H9 (cell line): Measurements from ENCODE around the gene TMEM235. TPM values are rescaled to one million over a fixed set of nuclear protein-coding genes. Genes with fewer than 3 reads are reported as not detected.
A peak's percentile ranks its signal among the peaks of the same experiment; 100 is the strongest.

Experiments
- DNase-seq: peaks from one replicate; pipeline ENCODE4 v3.0.0-alpha.2; 2017
- H2AFZ ChIP-seq: one replicate; pipeline ENCODE4 v1.6.1; 2013; ENCODE audit warnings: mild to moderate bottlenecking, low read length, control low read depth, moderate library complexity
- H2AK5ac ChIP-seq: 2 replicates; pipeline ENCODE4 v1.6.1; 2013; ENCODE audit warnings: low read length, control low read depth, mixed read lengths; ENCODE audit not compliant: insufficient read length
- H2BK120ac ChIP-seq: one replicate; pipeline ENCODE4 v1.6.1; 2013; ENCODE audit warnings: low read depth, mild to moderate bottlenecking, low read length, control low read depth, inconsistent platforms; ENCODE audit not compliant: poor library complexity, severe bottlenecking
- H2BK12ac ChIP-seq: 2 replicates; pipeline ENCODE4 v1.6.1; 2013; ENCODE audit warnings: low read length, control low read depth, mixed read lengths, low read depth; ENCODE audit not compliant: insufficient read length
- H2BK15ac ChIP-seq: 2 replicates; pipeline ENCODE4 v1.6.1; 2013; ENCODE audit warnings: low read depth, low read length, control low read depth
- H2BK20ac ChIP-seq: one replicate; pipeline ENCODE4 v1.6.1; 2013; ENCODE audit warnings: low read depth, mild to moderate bottlenecking, low read length, control low read depth, inconsistent platforms; ENCODE audit not compliant: poor library complexity, severe bottlenecking
- H2BK5ac ChIP-seq: 2 replicates; pipeline ENCODE4 v1.6.1; 2013; ENCODE audit warnings: low read length, control low read depth, mixed read lengths; ENCODE audit not compliant: insufficient read length
- H3K14ac ChIP-seq: 2 replicates; pipeline ENCODE4 v1.6.1; 2013; ENCODE audit warnings: low read length, control low read depth; ENCODE audit not compliant: insufficient read depth
- H3K18ac ChIP-seq: 2 replicates; pipeline ENCODE4 v1.6.1; 2013; ENCODE audit warnings: low read depth, mild to moderate bottlenecking, mixed read lengths, low read length, control low read depth; ENCODE audit not compliant: insufficient read length
- H3K23ac ChIP-seq: 2 replicates; pipeline ENCODE4 v1.6.1; 2013; ENCODE audit warnings: low read length, control low read depth, mixed read lengths, low read depth; ENCODE audit not compliant: insufficient read length
- H3K23me2 ChIP-seq: 2 replicates; pipeline ENCODE4 v1.6.1; 2013; ENCODE audit warnings: low read depth, mild to moderate bottlenecking, mixed read lengths, low read length, control low read depth; ENCODE audit not compliant: insufficient read length, poor library complexity, severe bottlenecking
- H3K27ac ChIP-seq: 2 replicates; pipeline ENCODE4 v1.5.1; 2013; ENCODE audit warnings: low read length, control low read depth, mixed read lengths, low read depth; ENCODE audit not compliant: insufficient read length
- H3K27me3 ChIP-seq: 2 replicates; pipeline ENCODE4 v1.6.1; 2013; ENCODE audit warnings: low read length, control low read depth, inconsistent platforms; ENCODE audit not compliant: insufficient read depth
- H3K4ac ChIP-seq: 2 replicates; pipeline ENCODE4 v1.6.1; 2013; ENCODE audit warnings: low read depth, mild to moderate bottlenecking, control low read depth, inconsistent platforms, low read length, moderate library complexity
- H3K4me1 ChIP-seq: 2 replicates; pipeline ENCODE4 v1.6.1; 2013; ENCODE audit warnings: low read length, control low read depth, inconsistent platforms; ENCODE audit not compliant: insufficient read depth
- H3K4me2 ChIP-seq: 2 replicates; pipeline ENCODE4 v1.6.1; 2013; ENCODE audit warnings: low read length, control low read depth, mixed read lengths; ENCODE audit not compliant: insufficient read length, insufficient read depth
- H3K56ac ChIP-seq: 2 replicates; pipeline ENCODE4 v1.6.1; 2013; ENCODE audit warnings: low read depth, mild to moderate bottlenecking, mixed read lengths, low read length, control low read depth; ENCODE audit not compliant: insufficient read length
- H3K79me1 ChIP-seq: 2 replicates; pipeline ENCODE4 v1.6.1; 2013; ENCODE audit warnings: low read depth, mild to moderate bottlenecking, moderate library complexity, low read length, control low read depth, inconsistent platforms; ENCODE audit not compliant: insufficient read depth, poor library complexity, severe bottlenecking
- H3K79me2 ChIP-seq: 2 replicates; pipeline ENCODE4 v1.6.1; 2013; ENCODE audit warnings: low read length, control low read depth, inconsistent platforms; ENCODE audit not compliant: insufficient read depth
- H3K9ac ChIP-seq: 2 replicates; pipeline ENCODE4 v1.6.1; 2013; ENCODE audit warnings: low read length, control low read depth, mixed read lengths; ENCODE audit not compliant: insufficient read length; ENCODE audit errors: extremely low read depth
- H3K9me3 ChIP-seq: one replicate; pipeline ENCODE4 v1.6.1; 2013; ENCODE audit warnings: low read depth, low read length, inconsistent platforms; ENCODE audit not compliant: control insufficient read depth
- H3T11ph ChIP-seq: one replicate; pipeline ENCODE4 v1.6.1; 2013; ENCODE audit warnings: mild to moderate bottlenecking, low read length, control low read depth, inconsistent platforms
- H4K20me1 ChIP-seq: one replicate; pipeline ENCODE4 v1.6.1; 2013; ENCODE audit not compliant: control insufficient read depth, insufficient read length, insufficient read depth
- H4K5ac ChIP-seq: 2 replicates; pipeline ENCODE4 v1.6.1; 2013; ENCODE audit warnings: low read depth, mild to moderate bottlenecking, mixed read lengths, low read length, control low read depth; ENCODE audit not compliant: insufficient read length
- H4K8ac ChIP-seq: replicated peaks from 2 replicates; pipeline ENCODE4 v1.6.1; 2013; ENCODE audit warnings: low read length, control low read depth, mixed read lengths, low read depth; ENCODE audit not compliant: insufficient read length
- H4K91ac ChIP-seq: 2 replicates; pipeline ENCODE4 v1.6.1; 2013; ENCODE audit warnings: low read depth, mild to moderate bottlenecking, moderate library complexity, mixed read lengths, low read length, control low read depth; ENCODE audit not compliant: insufficient read length
- H3K27ac Mint-ChIP-seq, 3 experiments: 2 replicates in 2 of 3; 3 replicates in 1 of 3; pipeline ENCODE4 v1.8.0; 2020 to 2021; ENCODE audit warnings: mixed read lengths in 3 of 3, mild to moderate bottlenecking in 1 of 3, moderate library complexity in 1 of 3
- H3K27me3 Mint-ChIP-seq: 2 replicates; pipeline ENCODE4 v1.8.0; 2021; ENCODE audit warnings: low read depth, mild to moderate bottlenecking, moderate library complexity, mixed read lengths
- H3K36me3 Mint-ChIP-seq, 3 experiments: 2 replicates in 2 of 3; 3 replicates in 1 of 3; pipeline ENCODE4 v1.8.0; 2020 to 2021; ENCODE audit warnings: low read depth in 3 of 3, mixed read lengths in 3 of 3; ENCODE audit not compliant: insufficient read depth in 1 of 3
- H3K4me1 Mint-ChIP-seq, 2 experiments: 2 replicates each; pipeline ENCODE4 v1.8.0; 2020; ENCODE audit warnings: mixed read lengths in 2 of 2
- H3K4me3 Mint-ChIP-seq, 2 experiments: 2 replicates in 1 of 2; 3 replicates in 1 of 2; pipeline ENCODE4 v1.8.0; 2020 to 2021; ENCODE audit warnings: mild to moderate bottlenecking in 2 of 2, mixed read lengths in 2 of 2, moderate library complexity in 1 of 2
- H3K9me3 Mint-ChIP-seq, 2 experiments: 2 replicates in 1 of 2; 3 replicates in 1 of 2; pipeline ENCODE4 v1.8.0; 2020; ENCODE audit warnings: mild to moderate bottlenecking in 2 of 2, mixed read lengths in 2 of 2, moderate library complexity in 1 of 2
- CTCF ChIP-seq: fragments of 200-600 bp; sonication (generic); conservative IDR thresholded peaks from 3 replicates; pipeline ENCODE4 v1.8.0; 2021; ENCODE audit warnings: antibody characterized with exemption, mild to moderate bottlenecking
- WGBS: extraction: QIAGEN DNeasy Blood & Tissue Kit; methylation state at CpG from one replicate; pipeline ENCODE4 v1.1.7; 2013; ENCODE audit warnings: missing lambda C conversion rate, low lambda C conversion rate, mixed read lengths; ENCODE audit not compliant: insufficient read length; ENCODE audit errors: extremely low coverage; 5-methylcytosine and 5-hydroxymethylcytosine counted together
- total RNA-seq: library from RNA; stranded (reverse); gene quantifications from 2 replicates; pipeline ENCODE4 v1.2.1, GENCODE V29; 2021

The TMEM235 gene
- total RNA-seq, 1 experiment from 2014 or later, result 0.28 TPM

- Histone ChIP-seq H3K27ac (no peak overlapping the region), H3T11ph (no peak overlapping the region), H4K20me1 (no peaks in the 10 kb centered on the region), H2BK120ac (no peak overlapping the region), H2BK12ac (no peak overlapping the region), H3K18ac (no peak overlapping the region), H4K5ac (no peak overlapping the region), H4K91ac (no peak overlapping the region), H3K9ac (no peak overlapping the region), H3K4me2 (no peak overlapping the region), H3K23ac (no peak overlapping the region), H3K9me3 (no peaks in the 10 kb centered on the region), H2BK15ac (no peak overlapping the region), H2BK20ac (no peak overlapping the region), H2AFZ (no peak overlapping the region), H2BK5ac (no peak overlapping the region), H3K79me1 (no peaks in the 10 kb centered on the region), H3K56ac (no peak overlapping the region), H3K27me3 (no peaks in the 10 kb centered on the region; the same call in 1 of the 2 replicates), H3K79me2 (no peaks in the 10 kb centered on the region), H3K14ac (no peak overlapping the region), H3K4me1 (peaks cover 6% of the 10 kb centered on the region; the same call in 1 of the 2 replicates), H3K4ac (no peak overlapping the region), H2AK5ac (no peak overlapping the region), H4K8ac (no peak overlapping the region), H3K23me2 (peaks cover 4% of the 10 kb centered on the region)
- peaks cover 40 to 56% of the 10 kb centered on the region in 2 experiments for H3K4me1 Mint-ChIP-seq
- H3K27ac Mint-ChIP-seq, result peak overlapping the region in 1 of 3 experiments; percentile 23; a peak in 2 of 7 replicates
- no peaks in the 10 kb centered on the region for H3K36me3 Mint-ChIP-seq
- DNase-seq, result peak; percentile 33
- TF ChIP-seq CTCF, result no peak
- H3K4me3 Mint-ChIP-seq, result no peak overlapping the region
- no CpG with 5 or more reads among the region's 9 CpGs for WGBS
- no peaks in the 10 kb centered on the region for H3K9me3 Mint-ChIP-seq
- peaks cover 14% of the 10 kb centered on the region for H3K27me3 Mint-ChIP-seq
Observed at GRCh38 chr17:78266771-78267170, 35.3 kb downstream of the TMEM235 start.
